CD4-positive, alpha-beta T cell (primary cell): ENCODE results near the gene DARS1. TPM values are rescaled to one million over a fixed set of nuclear protein-coding genes. Genes with fewer than 3 reads are reported as not detected.

ENCODE experiments used
- ATAC-seq: fragments of 200-7000 bp; cut with Tn5 transposase; one replicate; pipeline ENCODE4 v1.10.0; 2022; ENCODE audit warnings: mild to moderate bottlenecking; ENCODE audit not compliant: poor library complexity
- CTCF ChIA-PET: fragments of 350-600 bp; sonication (Branson Sonifier 250); formaldehyde crosslinking; loops from one replicate; lab custom pipeline; 2021; ENCODE audit warnings: antibody characterized with exemption, inconsistent platforms; lab: Charles Lee
- POLR2A ChIA-PET: fragments of 350-600 bp; sonication (Branson Sonifier 250); formaldehyde crosslinking; loops from one replicate; lab custom pipeline; 2021; ENCODE audit warnings: antibody characterized with exemption, inconsistent platforms; lab: Charles Lee
- DNase-seq, 14 experiments: peaks; one replicate each; pipeline ENCODE4 v3.0.0-alpha.2; 2013 to 2020; ENCODE audit warnings: mixed read lengths in 2 of 14
- H3K27ac ChIP-seq, 2 donors: one replicate each; pipeline versions ENCODE4 v1.5.1 to v1.7.0; 2013; ENCODE audit warnings: low read length in 2 of 2, low read depth in 1 of 2, mild to moderate bottlenecking in 1 of 2
- H3K27me3 ChIP-seq, 2 experiments: 1 replicate in 1 of 2; 2 replicates in 1 of 2; pipeline versions ENCODE4 v1.6.1 to v1.7.0; 2013; ENCODE audit warnings: low read length in 2 of 2, control low read depth in 1 of 2, mild to moderate bottlenecking in 1 of 2, moderate library complexity in 1 of 2; ENCODE audit not compliant: insufficient read depth in 2 of 2, control insufficient read depth in 1 of 2
- H3K36me3 ChIP-seq: one replicate; pipeline ENCODE4 v1.6.1; 2013; ENCODE audit warnings: low read length, control low read depth; ENCODE audit not compliant: insufficient read depth
- H3K4me1 ChIP-seq: one replicate; pipeline ENCODE4 v1.6.1; 2013; ENCODE audit warnings: low read length, control low read depth; ENCODE audit not compliant: insufficient read depth
- H3K4me3 ChIP-seq: one replicate; pipeline ENCODE4 v1.5.1; 2013; ENCODE audit warnings: mild to moderate bottlenecking, low read length, moderate library complexity
- H3K9me3 ChIP-seq, 2 experiments: 1 replicate in 1 of 2; 2 replicates in 1 of 2; pipeline versions ENCODE4 v1.6.1 to v1.7.0; 2013; ENCODE audit warnings: low read length in 2 of 2, mild to moderate bottlenecking in 2 of 2, control low read depth in 1 of 2, moderate library complexity in 1 of 2; ENCODE audit not compliant: control insufficient read depth in 1 of 2, insufficient read depth in 1 of 2
- H3K27ac Mint-ChIP-seq: one replicate; pipeline ENCODE4 v1.8.0; 2020; ENCODE audit warnings: mixed read lengths
- H3K27me3 Mint-ChIP-seq: one replicate; pipeline ENCODE4 v1.8.0; 2021; ENCODE audit warnings: mixed read lengths
- H3K36me3 Mint-ChIP-seq: one replicate; pipeline ENCODE4 v1.8.0; 2021; ENCODE audit warnings: low read depth, mixed read lengths
- H3K4me1 Mint-ChIP-seq: one replicate; pipeline ENCODE4 v1.8.0; 2021; ENCODE audit warnings: low read depth, mixed read lengths
- H3K4me3 Mint-ChIP-seq: one replicate; pipeline ENCODE4 v1.8.0; 2020; ENCODE audit warnings: mild to moderate bottlenecking, mixed read lengths
- H3K9me3 Mint-ChIP-seq: one replicate; pipeline ENCODE4 v1.8.0; 2020; ENCODE audit warnings: mixed read lengths
- intact Hi-C, 2 experiments: fragments of 100-400 bp; cut with DNase I in 1 of 2; cut with micrococcal nuclease in 1 of 2; formaldehyde crosslinking; loops; one replicate each; pipeline versions ENCODE4 v1.15.1 to v1.9.0; 2023 to 2025; cut with DNase I, micrococcal nuclease
- total RNA-seq, 174 experiments: library from RNA in 2 of 174; stranded (reverse) in 2 of 174; gene quantifications; one replicate each; pipeline ENCODE4 v1.2.3 and lab custom pipeline; 2021 to 2026
- TF ChIP-seq, protein P1 (sequence below): fragments of 200-600 bp; IDR thresholded peaks from one replicate; pipeline ENCODE4 v1.8.0; 2022; ENCODE audit warnings: antibody characterized with exemption, mild to moderate bottlenecking

The DARS1 gene
- total RNA-seq, 2 experiments from 2014 or later, result 38.2 to 41.7 TPM

GRCh38 chr2:136032192-136032591, 46.8 kb upstream of the DARS1 start:
- H3K4me3 ChIP-seq, result no peak overlapping the region
- Mint-ChIP-seq H3K9me3 (no peaks in the 10 kb centered on the region), H3K27me3 (no peaks in the 10 kb centered on the region), H3K4me1 (no peaks in the 10 kb centered on the region), H3K27ac (no peak overlapping the region), H3K4me3 (no peak overlapping the region), H3K36me3 (no peaks in the 10 kb centered on the region)
- no peak for ATAC-seq
- ChIA-PET CTCF (interaction anchor here (1.8 kb wide), 1 partner anchor 352 kb away, joined by 6 read pairs; no protein-coding TSS in a partner anchor), POLR2A (no interaction called here)
- no peaks in the 10 kb centered on the region for H3K9me3 ChIP-seq
- H3K4me1 ChIP-seq, result no peaks in the 10 kb centered on the region
- H3K27me3 ChIP-seq, result no peaks in the 10 kb centered on the region
- no peak for DNase-seq
- intact Hi-C loops, result no loop called here
- no peak overlapping the region for H3K27ac ChIP-seq
- TF ChIP-seq, protein P1, sequence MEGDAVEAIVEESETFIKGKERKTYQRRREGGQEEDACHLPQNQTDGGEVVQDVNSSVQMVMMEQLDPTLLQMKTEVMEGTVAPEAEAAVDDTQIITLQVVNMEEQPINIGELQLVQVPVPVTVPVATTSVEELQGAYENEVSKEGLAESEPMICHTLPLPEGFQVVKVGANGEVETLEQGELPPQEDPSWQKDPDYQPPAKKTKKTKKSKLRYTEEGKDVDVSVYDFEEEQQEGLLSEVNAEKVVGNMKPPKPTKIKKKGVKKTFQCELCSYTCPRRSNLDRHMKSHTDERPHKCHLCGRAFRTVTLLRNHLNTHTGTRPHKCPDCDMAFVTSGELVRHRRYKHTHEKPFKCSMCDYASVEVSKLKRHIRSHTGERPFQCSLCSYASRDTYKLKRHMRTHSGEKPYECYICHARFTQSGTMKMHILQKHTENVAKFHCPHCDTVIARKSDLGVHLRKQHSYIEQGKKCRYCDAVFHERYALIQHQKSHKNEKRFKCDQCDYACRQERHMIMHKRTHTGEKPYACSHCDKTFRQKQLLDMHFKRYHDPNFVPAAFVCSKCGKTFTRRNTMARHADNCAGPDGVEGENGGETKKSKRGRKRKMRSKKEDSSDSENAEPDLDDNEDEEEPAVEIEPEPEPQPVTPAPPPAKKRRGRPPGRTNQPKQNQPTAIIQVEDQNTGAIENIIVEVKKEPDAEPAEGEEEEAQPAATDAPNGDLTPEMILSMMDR, result no peak
- H3K36me3 ChIP-seq, result no peaks in the 10 kb centered on the region

DNA sequence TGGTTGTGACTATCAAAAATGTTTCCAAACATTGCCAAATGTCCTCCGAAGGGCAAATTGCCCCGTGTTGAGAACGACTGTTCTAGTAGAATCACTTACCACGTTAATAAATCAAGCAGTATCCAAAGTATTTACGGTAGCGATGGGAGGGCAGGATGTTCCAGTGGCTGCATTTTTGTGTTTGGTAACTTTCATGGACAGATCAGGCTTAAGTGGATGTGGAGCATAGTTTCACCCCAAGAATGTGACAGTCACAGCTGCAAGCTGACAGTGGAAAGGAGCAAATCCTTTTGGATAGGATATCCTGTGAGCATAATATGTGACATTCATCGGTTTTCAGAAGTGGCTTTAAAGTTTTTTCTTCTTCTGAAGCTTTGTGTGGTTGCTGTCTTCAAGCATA, 46.3 kb upstream of the DARS1 start:
- Mint-ChIP-seq H3K27ac (no peak overlapping the region), H3K36me3 (no peaks in the 10 kb centered on the region), H3K4me3 (no peak overlapping the region), H3K9me3 (no peaks in the 10 kb centered on the region), H3K4me1 (no peaks in the 10 kb centered on the region), H3K27me3 (no peaks in the 10 kb centered on the region)
- ATAC-seq (no peak), DNase-seq (no peak)
- Histone ChIP-seq H3K36me3 (no peaks in the 10 kb centered on the region), H3K9me3 (no peaks in the 10 kb centered on the region), H3K4me3 (no peak overlapping the region), H3K27ac (no peak overlapping the region), H3K27me3 (no peaks in the 10 kb centered on the region), H3K4me1 (no peaks in the 10 kb centered on the region)
- TF ChIP-seq, protein P1, result no peak
- intact Hi-C loops, result no loop called here
- ChIA-PET CTCF (interaction anchor here (1.2 kb wide), 1 partner anchor 20 kb away, joined by 3 read pairs; no protein-coding TSS in a partner anchor), POLR2A (no interaction called here)

GRCh38 chr2:136030406-136030805, 45.0 kb upstream of the DARS1 start:
- CTCF ChIA-PET, result no interaction called here
- H3K27ac ChIP-seq, result no peak overlapping the region
- Mint-ChIP-seq H3K9me3 (no peaks in the 10 kb centered on the region), H3K4me1 (peaks cover 2% of the 10 kb centered on the region), H3K27me3 (no peaks in the 10 kb centered on the region), H3K27ac (no peak overlapping the region), H3K4me3 (no peak overlapping the region), H3K36me3 (no peaks in the 10 kb centered on the region)
- H3K9me3 ChIP-seq, result peaks cover 0 to 3% of the 10 kb centered on the region in 2 experiments
- TF ChIP-seq, protein P1, result no peak
- DNase-seq (no peak), ATAC-seq (no peak)
- H3K4me1 ChIP-seq, result no peaks in the 10 kb centered on the region
- intact Hi-C loops, result no loop called here
- POLR2A ChIA-PET, result no interaction called here
- H3K36me3 ChIP-seq, result no peaks in the 10 kb centered on the region
- no peaks in the 10 kb centered on the region for H3K27me3 ChIP-seq
- H3K4me3 ChIP-seq, result no peak overlapping the region
